GM21825 (cell line): ENCODE data around the gene MADCAM1.

Experiments
- ATAC-seq: cut with Tn5 transposase; IDR thresholded peaks from one replicate; pipeline ENCODE4 v1.9.1; 2021; ENCODE audit warnings: mild to moderate bottlenecking, moderate library complexity; ENCODE audit not compliant: unreplicated experiment

The MADCAM1 gene

GRCh38 chr19:507286-508203, 11.3 kb downstream of the MADCAM1 start, which contains the start of gene TPGS1:
Gene TPGS1, plus strand, starts transcription at chr19:507497. Its CDS starts 10 bp downstream, at chr19:507507.
- ATAC-seq, result peak; percentile 54

- ATAC-seq, result no peak
Measured at GRCh38 chr19:508204-509150, 12.2 kb downstream of the MADCAM1 start.

- no peak for ATAC-seq
Measured at GRCh38 chr19:510606-511100, 14.4 kb downstream of the MADCAM1 start.

- no peak for ATAC-seq
Measured at GRCh38 chr19:511101-511851, 15.0 kb downstream of the MADCAM1 start.

GRCh38 chr19:512547-513365, 16.5 kb downstream of the MADCAM1 start:
- ATAC-seq, result no peak

- no peak for ATAC-seq
Measured at GRCh38 chr19:513368-514165, 17.3 kb downstream of the MADCAM1 start.

GRCh38 chr19:514166-514663, 17.9 kb downstream of the MADCAM1 start:
- no peak for ATAC-seq

GRCh38 chr19:517721-518597, 21.7 kb downstream of the MADCAM1 start:
- no peak for ATAC-seq

GRCh38 chr19:518598-519231, 22.4 kb downstream of the MADCAM1 start:
- ATAC-seq, result no peak

GRCh38 chr19:519449-519865, 23.2 kb downstream of the MADCAM1 start:
- no peak for ATAC-seq

- ATAC-seq, result no peak
Measured at GRCh38 chr19:522726-523125, 26.4 kb downstream of the MADCAM1 start.

GRCh38 chr19:524062-524674, 27.9 kb downstream of the MADCAM1 start:
- ATAC-seq, result no peak

GRCh38 chr19:525029-525428, 28.7 kb downstream of the MADCAM1 start:
- ATAC-seq, result no peak

- no peak for ATAC-seq
Measured at GRCh38 chr19:525857-526419, 29.7 kb downstream of the MADCAM1 start.

- no peak for ATAC-seq
Measured at GRCh38 chr19:530134-531008, 34.1 kb downstream of the MADCAM1 start.
